ENCODE data around the gene ITIH5. TPM values are rescaled to one million over a fixed set of nuclear protein-coding genes. Genes with fewer than 3 reads are reported as not detected.

Gene ITIH5
- total and polyA plus RNA-seq, 2 of the 8 experiments (the other 6 are each of a cell fraction or from before 2014, with no cell fraction given), result 5.8 to 7.6 TPM

GRCh38 chr10:7659560-7659959, 7.2 kb downstream of the ITIH5 start (continued):
- no peak for TF ChIP-seq BRCA1 (IDR thresholded peaks at IDR 0.05; ENCODE audit: low read depth, low read length)

All from H1 (cell line).